Stimulated activated naive CD8-positive, alpha-beta T cell treated with anti-CD3 and anti-CD28 coated beads, Interleukin-15, amount 100 ng/mL, for 72 hours (primary cell): ENCODE results near the gene DFFA.

ENCODE experiments used
- ATAC-seq: fragments of 150-1000 bp; cut with Tn5 transposase; 2 replicates; pipeline ENCODE4 v1.10.0; 2021; ENCODE audit warnings: mild to moderate bottlenecking, moderate library complexity
- DNase-seq, 2 donors: peaks; one replicate each; pipeline ENCODE4 v3.0.0; 2021 to 2022
- H3K27ac Mint-ChIP-seq, 2 donors: one replicate each; pipeline ENCODE4 v1.8.0; 2022; ENCODE audit warnings: mild to moderate bottlenecking in 2 of 2, mixed read lengths in 2 of 2, moderate library complexity in 2 of 2
- H3K27me3 Mint-ChIP-seq: one replicate; pipeline ENCODE4 v1.8.0; 2022; ENCODE audit warnings: mixed read lengths
- H3K4me1 Mint-ChIP-seq: one replicate; pipeline ENCODE4 v1.8.0; 2022; ENCODE audit warnings: mild to moderate bottlenecking, mixed read lengths
- H3K4me3 Mint-ChIP-seq, 2 donors: one replicate each; pipeline ENCODE4 v1.8.0; 2022; ENCODE audit warnings: mild to moderate bottlenecking in 2 of 2, mixed read lengths in 2 of 2, moderate library complexity in 1 of 2
- H3K9me3 Mint-ChIP-seq, 2 donors: one replicate each; pipeline ENCODE4 v1.8.0; 2022; ENCODE audit warnings: mixed read lengths in 2 of 2

The DFFA gene

GRCh38 chr1:10456048-10456447 lies 16.3 kb downstream of the DFFA start:
- no peak overlapping the region for H3K4me3 Mint-ChIP-seq
- peaks cover 5% of the 10 kb centered on the region for H3K4me1 Mint-ChIP-seq
- DNase-seq (no peak), ATAC-seq (no peak)
- H3K9me3 Mint-ChIP-seq: no peaks in the 10 kb centered on the region
- H3K27ac Mint-ChIP-seq: peak overlapping the region; percentile 38 to 48
- H3K27me3 Mint-ChIP-seq: no peaks in the 10 kb centered on the region

DNA sequence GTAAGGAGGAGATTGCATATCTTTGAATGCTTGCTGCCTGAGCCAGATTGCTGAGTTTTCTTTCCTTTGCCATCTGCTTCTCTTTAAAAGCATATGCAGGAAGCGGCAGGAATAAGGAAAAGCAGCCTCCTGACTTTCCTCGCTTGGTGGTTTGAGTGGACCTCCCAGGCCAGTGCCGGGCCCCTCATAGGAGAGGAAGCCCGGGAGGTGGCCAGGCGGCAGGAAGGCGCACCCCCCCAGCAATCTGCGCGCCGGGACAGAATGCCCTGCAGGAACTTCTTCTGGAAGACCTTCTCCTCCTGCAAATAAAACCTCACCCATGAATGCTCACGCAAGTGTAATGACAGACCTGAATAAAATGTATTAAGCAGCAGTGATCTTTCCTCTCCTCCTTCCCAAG lies 21.0 kb downstream of the DFFA start:
- no peak overlapping the region for H3K4me3 Mint-ChIP-seq

DNA sequence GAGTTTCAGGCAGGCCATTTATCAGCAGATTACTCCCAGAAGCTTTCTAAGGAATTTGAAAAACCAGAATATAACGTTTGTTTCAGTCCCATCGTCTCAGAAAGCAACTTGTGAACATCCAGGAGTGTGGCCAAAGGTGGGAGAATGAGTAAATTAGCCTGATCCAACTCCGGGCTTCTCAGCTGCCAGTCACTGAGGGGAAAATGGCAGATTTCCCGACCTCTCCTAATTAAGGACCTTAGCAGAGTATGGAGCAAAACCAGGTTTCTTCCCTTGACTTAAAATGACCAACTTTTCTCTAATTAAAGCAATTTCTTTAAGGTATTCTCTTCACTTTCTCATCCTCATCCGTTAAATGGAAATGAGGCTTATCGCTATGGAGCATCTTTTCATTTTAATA lies 21.5 kb downstream of the DFFA start:
- ATAC-seq (no peak), DNase-seq (no peak)
- peaks cover 11% of the 10 kb centered on the region for H3K27me3 Mint-ChIP-seq
- H3K4me1 Mint-ChIP-seq: no peaks in the 10 kb centered on the region
- H3K27ac Mint-ChIP-seq: no peak overlapping the region
- H3K4me3 Mint-ChIP-seq: no peak overlapping the region
- no peaks in the 10 kb centered on the region for H3K9me3 Mint-ChIP-seq

More for the DNA sequence above, 21.0 kb downstream of the DFFA start:
- Mint-ChIP-seq H3K9me3 (no peaks in the 10 kb centered on the region), H3K27ac (no peak overlapping the region), H3K4me1 (no peaks in the 10 kb centered on the region), H3K27me3 (peaks cover 11% of the 10 kb centered on the region)
- ATAC-seq (no peak), DNase-seq (no peak)

DNA sequence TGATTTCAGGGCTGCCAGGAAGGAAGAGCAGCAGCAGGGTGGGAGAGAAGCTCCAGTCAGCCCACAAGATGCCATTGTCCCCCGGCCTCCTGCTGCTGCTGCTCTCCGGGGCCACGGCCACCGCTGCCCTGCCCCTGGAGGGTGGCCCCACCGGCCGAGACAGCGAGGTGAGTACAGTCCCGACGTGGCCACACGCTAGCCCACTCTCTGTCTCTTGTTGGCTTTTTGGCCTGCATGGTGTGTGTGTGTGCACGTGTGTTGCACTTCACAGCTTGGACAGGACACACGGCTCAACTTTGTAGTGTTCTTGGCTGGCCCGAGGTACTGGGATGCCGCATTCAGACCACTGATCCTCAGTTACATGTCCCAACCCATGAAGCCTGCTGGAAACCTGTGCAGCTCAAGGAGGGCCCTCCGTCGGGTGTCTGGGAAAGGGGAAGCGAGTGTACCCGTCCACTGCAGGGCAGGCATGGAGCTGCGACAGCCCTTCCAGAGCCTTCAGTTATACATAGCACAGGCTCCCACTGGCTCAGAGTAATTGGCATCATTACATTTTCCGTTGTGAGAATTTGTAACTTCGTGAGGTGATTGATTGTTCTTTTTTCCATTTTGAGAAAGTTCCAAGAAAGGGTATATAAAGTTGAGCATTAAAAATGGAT lies 22.0 kb downstream of the DFFA start:
- DNase-seq (no peak), ATAC-seq (peak; percentile 23)
- Mint-ChIP-seq H3K27me3 (peaks cover 11% of the 10 kb centered on the region), H3K4me1 (no peaks in the 10 kb centered on the region), H3K4me3 (no peak overlapping the region), H3K27ac (peak overlapping the region in 1 of 2 donors; percentile 79), H3K9me3 (no peaks in the 10 kb centered on the region)

DNA sequence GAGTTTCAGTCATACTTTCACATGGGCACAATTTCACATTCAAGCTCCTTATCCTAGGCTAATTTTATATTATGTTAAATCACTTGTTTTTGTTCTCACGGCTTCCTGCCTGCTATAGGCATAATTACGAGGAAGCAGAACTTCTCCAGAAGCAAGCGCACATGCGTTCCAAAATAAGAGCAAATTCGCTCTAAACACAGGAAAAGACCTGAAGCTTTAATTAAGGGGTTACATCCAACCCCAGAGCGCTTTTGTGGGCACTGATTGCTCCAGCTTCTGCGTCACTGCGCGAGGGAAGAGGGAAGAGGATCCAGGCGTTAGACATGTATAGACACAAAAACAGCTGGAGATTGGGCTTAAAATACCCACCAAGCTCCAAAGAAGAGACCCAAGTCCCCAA lies 22.6 kb downstream of the DFFA start, which contains the start of gene CORT:
Gene CORT (plus strand): TSS at position 281 of the 400 bp plus-strand sequence. CDS start 193 bp downstream, outside the sequence.
- no peak for ATAC-seq
- peak within 1 kb of the TSS in 1 of 2 donors; percentile 79 for H3K27ac Mint-ChIP-seq

DNA sequence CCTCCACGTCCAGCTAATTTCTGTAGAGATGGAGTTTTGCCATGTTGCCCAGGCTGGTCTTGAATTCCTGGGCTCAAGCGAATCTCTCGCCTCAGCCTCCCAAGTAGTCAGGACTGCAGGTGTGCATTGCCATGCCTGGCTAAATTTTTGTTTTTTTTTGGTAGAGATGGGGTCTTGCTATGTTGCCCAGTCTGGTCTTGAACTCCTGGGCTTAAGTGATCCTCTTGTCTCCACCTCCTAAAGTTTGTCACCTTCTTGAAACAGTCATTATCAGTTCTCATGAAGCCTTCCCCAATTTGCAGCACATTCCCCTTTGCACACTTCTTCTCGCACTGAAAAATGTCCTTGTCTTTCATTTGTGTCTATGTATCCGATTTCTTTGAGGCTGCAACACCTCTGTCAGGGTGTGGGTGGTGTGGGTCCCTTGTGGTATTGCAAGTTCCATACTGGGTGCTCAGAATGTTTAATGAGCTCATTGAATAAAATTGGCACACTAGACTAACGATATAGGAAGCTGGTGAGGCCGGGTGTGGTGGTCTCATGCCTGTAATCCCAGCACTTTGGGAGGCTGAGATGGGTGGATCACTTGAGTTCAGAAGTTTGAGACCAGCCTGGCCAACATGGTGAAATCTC lies 25.4 kb downstream of the DFFA start:
- no peak overlapping the region for H3K4me3 Mint-ChIP-seq
- H3K4me1 Mint-ChIP-seq: no peaks in the 10 kb centered on the region
- no peaks in the 10 kb centered on the region for H3K9me3 Mint-ChIP-seq
- DNase-seq (no peak), ATAC-seq (no peak)
- peaks cover 11% of the 10 kb centered on the region for H3K27me3 Mint-ChIP-seq
- H3K27ac Mint-ChIP-seq: peak overlapping the region in 1 of 2 donors; percentile 80

More for the DNA sequence above, 22.6 kb downstream of the DFFA start, which contains the start of gene CORT:
- Mint-ChIP-seq H3K4me3 (no peak within 1 kb of the TSS), H3K9me3 (no peaks in the 10 kb centered on the region), H3K4me1 (no peaks in the 10 kb centered on the region), H3K27me3 (peaks cover 11% of the 10 kb centered on the region)
- DNase-seq: no peak

DNA sequence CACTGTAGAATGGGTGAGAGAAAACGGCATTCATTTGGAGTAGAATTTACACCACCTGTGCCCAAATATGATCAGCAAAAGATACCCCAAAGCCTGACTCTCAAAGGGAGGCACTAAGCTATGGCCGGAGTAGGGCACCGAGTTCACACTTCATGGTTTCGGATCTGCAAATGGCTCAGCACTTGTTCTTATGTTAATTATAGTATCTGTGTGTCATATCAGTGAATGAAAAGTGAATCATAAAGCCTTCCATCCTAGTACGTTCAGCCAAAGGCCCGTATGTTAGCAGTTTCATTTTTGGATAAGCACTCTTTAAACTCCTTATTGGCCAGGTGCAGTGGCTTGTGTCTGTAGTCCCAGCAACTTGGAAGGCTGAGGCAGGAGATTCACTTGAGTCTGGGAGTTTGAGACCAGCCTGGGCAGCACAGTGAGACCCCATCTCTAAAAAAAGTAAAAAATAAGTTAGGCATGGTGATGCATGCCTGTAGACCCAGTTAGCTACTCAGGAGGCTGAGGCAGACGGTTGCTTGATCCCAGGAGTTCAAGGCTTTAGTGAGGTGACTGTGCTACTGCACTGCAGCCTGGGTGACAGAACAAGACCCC lies 27.4 kb downstream of the DFFA start:
- Mint-ChIP-seq H3K4me3 (no peak overlapping the region), H3K27me3 (peaks cover 3% of the 10 kb centered on the region), H3K4me1 (no peaks in the 10 kb centered on the region), H3K9me3 (no peaks in the 10 kb centered on the region), H3K27ac (peak overlapping the region in 1 of 2 donors; percentile 34)
- no peak for ATAC-seq
- no peak for DNase-seq

DNA sequence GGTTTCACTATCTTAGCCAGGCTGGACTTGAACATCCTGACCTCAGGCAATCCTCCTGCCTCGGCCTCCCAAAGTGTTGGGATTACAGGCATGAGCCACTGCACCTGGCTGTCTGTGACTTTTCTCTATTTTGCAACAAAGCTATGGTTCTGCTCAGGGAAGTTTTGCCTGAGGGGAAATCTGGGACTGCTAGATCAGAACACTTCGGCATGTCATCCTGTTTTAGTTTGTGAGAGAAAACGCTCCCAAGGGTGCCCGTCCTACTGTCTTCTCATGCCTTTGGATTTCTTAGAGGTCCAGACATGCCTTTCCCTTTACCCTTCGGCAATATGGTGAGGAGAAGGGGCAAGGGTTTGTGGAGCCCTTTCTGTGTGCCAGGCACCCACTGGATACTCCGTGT lies 28.1 kb downstream of the DFFA start:
- Mint-ChIP-seq H3K9me3 (no peaks in the 10 kb centered on the region), H3K4me1 (no peaks in the 10 kb centered on the region), H3K27ac (no peak overlapping the region), H3K4me3 (no peak overlapping the region), H3K27me3 (no peaks in the 10 kb centered on the region)
- ATAC-seq (no peak), DNase-seq (no peak)

DNA sequence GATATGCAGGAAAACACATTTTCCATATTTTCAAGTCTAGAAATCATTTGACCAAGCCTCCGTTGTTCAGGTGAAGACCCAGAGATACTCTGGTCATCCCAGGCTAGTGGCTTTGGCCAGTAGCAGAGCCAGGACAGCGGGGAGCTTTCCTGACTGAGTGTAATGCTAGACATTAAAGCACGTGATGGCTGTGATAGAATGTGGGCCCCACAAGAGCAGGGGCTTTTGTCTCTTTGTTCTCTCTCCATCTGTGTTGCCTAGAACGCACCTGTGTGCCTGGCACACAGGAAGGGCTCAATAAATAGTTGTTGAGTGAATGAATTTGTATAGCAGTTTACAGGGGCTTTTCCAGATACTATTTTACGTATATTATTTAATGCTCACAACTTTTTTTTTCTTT lies 31.5 kb downstream of the DFFA start:
- no peaks in the 10 kb centered on the region for H3K4me1 Mint-ChIP-seq
- no peak for DNase-seq
- H3K4me3 Mint-ChIP-seq: no peak overlapping the region
- no peaks in the 10 kb centered on the region for H3K27me3 Mint-ChIP-seq
- no peaks in the 10 kb centered on the region for H3K9me3 Mint-ChIP-seq
- H3K27ac Mint-ChIP-seq: no peak overlapping the region
- no peak for ATAC-seq

DNA sequence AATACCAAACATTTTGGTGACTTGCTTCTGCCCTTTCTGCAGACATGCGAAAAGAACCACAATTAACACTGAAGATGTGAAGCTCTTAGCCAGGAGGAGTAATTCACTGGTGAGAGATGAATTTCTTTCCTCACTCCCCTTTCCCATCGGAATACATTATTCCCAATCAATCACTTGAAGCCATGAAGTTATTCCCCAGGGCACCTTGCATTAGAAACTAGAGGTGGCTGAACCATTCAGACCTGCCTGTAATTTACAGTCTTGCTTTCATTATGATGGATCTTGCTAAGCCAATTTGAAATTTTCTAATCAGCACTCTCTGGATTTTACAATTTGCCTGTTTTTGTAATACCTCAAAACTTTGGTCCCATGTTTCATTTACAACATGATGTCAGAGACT lies 32.0 kb downstream of the DFFA start:
- Mint-ChIP-seq H3K9me3 (no peaks in the 10 kb centered on the region), H3K27me3 (no peaks in the 10 kb centered on the region), H3K4me3 (no peak overlapping the region), H3K27ac (no peak overlapping the region), H3K4me1 (no peaks in the 10 kb centered on the region)
- DNase-seq (no peak), ATAC-seq (no peak)

DNA sequence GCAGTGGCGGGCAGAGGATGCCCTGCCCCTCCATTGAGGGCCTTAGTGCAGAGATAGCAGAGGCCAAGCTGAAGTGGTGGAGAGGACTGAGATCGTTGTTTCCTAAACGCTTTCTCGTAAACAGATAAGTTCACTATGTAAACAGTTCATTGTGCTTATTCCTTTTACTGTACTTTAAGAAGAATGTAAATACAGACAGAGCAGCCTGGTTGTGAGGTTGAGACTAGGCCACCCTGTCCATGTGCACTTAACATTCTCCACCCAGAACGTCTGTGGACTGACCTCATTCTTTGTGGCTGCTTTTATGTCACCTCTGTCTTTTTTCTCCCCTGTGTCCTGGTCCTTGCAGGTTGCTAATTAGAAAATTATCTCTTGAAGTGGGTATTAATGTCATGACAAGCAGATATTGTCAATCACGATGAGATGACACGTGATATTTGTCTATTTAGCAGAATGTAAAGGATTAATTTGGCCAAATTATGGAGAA lies 33.6 kb downstream of the DFFA start:
- no peak for DNase-seq
- no peak overlapping the region for H3K4me3 Mint-ChIP-seq
- no peaks in the 10 kb centered on the region for H3K27me3 Mint-ChIP-seq
- H3K4me1 Mint-ChIP-seq: no peaks in the 10 kb centered on the region
- ATAC-seq: no peak
- H3K9me3 Mint-ChIP-seq: no peaks in the 10 kb centered on the region
- peak overlapping the region in 1 of 2 donors; percentile 45 for H3K27ac Mint-ChIP-seq

DNA sequence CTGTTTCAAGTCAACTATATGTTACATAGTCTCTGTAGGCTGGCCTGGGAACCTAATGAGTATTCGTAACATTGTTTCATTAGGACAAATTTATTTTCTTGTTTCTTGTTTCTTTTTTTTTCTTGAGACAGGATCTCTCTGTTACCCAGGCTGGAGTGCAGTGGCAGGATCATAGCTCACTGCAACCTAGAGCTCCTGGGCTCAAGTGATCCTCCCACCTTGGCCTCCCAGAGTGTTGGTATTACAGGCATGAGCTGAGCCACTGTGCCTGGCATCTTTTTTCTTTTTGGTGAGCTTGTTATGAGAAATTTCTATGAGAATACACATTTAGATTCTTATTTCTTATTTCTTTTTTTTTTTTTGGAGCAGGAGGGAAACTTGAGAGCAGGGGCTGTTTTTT lies 35.3 kb downstream of the DFFA start:
- Mint-ChIP-seq H3K27ac (no peak overlapping the region), H3K4me3 (no peak overlapping the region), H3K27me3 (no peaks in the 10 kb centered on the region), H3K9me3 (no peaks in the 10 kb centered on the region), H3K4me1 (peaks cover 4% of the 10 kb centered on the region)
- no peak for DNase-seq
- ATAC-seq: no peak

DNA sequence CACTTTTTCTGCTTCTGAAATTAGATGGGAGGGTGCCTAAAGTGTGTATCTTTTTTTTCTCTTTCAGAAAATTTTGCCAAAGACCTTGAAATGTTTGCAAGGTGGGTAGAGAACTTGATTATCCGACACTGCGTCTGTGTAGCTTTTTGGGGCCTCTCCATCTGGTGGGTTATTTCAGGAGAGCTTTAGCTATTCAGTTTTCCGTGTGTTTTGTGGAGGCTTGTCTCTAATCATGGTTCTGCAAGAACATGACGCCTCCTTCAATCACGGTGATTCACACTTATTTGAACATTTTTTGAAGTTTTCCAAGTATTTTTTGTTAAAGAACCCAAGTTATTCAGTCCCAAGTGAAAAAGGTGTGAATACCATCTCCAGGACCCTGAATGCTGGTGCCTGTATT lies 37.7 kb downstream of the DFFA start:
- ATAC-seq: no peak

GRCh38 chr1:10433790-10434189 lies 38.5 kb downstream of the DFFA start:
- no peaks in the 10 kb centered on the region for H3K9me3 Mint-ChIP-seq
- DNase-seq: no peak
- H3K4me3 Mint-ChIP-seq: no peak overlapping the region
- peaks cover 29% of the 10 kb centered on the region for H3K4me1 Mint-ChIP-seq
- no peaks in the 10 kb centered on the region for H3K27me3 Mint-ChIP-seq
- no peak overlapping the region for H3K27ac Mint-ChIP-seq
- ATAC-seq: no peak

More for the DNA sequence above, 37.7 kb downstream of the DFFA start:
- Mint-ChIP-seq H3K27ac (no peak overlapping the region), H3K4me3 (no peak overlapping the region), H3K4me1 (peaks cover 21% of the 10 kb centered on the region), H3K27me3 (no peaks in the 10 kb centered on the region), H3K9me3 (no peaks in the 10 kb centered on the region)
- no peak for DNase-seq

GRCh38 chr1:10432910-10433700 lies 39.2 kb downstream of the DFFA start:
- Mint-ChIP-seq H3K4me1 (peaks cover 32% of the 10 kb centered on the region), H3K27me3 (no peaks in the 10 kb centered on the region), H3K27ac (no peak overlapping the region), H3K4me3 (no peak overlapping the region), H3K9me3 (no peaks in the 10 kb centered on the region)
- DNase-seq (no peak), ATAC-seq (no peak)
